ENCODE results near the gene C1orf50.

C1orf50 gene

DNA sequence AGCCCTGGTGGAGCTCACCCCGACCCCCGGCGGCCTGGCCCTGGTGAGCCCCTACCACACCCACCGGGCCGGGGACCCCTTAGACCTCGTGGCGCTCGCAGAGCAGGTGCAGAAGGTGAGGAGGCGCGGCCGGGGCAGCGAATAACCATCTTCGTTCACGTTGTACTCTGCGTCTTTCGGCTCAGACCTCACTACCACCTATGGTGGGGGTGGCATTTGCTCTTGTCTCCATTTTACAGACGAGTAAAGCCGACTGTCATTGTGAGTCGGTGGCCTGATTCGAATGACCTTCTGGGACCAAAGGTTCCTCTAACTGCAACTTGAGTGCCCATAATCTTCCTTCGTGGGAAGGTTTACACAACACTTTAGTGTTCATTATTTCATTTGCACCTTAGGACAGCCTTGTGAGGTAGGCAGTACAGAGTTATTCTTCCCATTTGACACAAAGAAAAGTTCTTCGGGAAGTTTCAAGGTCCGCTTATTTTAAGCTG, 506 bp downstream of the C1orf50 start:
- Histone ChIP-seq H3K9me3 (replicated peaks; ENCODE audit: low read length) (no peaks in the 10 kb centered on the region), H3K9ac (ENCODE audit: low read depth, low read length) (peak overlapping the region; percentile 92), H3K27me3 (ENCODE audit: control insufficient read depth, insufficient read depth, low read length) (no peaks in the 10 kb centered on the region), H3K4me2 (ENCODE audit: low read length) (peak overlapping the region; percentile 80), H3K4me1 (ENCODE audit: control insufficient read depth, insufficient read depth, low read length) (peaks cover 19% of the 10 kb centered on the region), H3K36me3 (ENCODE audit: insufficient read depth, low read length) (peaks cover under 1% of the 10 kb centered on the region), H3K4me3 (ENCODE audit: low read length) (peak overlapping the region; percentile 86)

DNA sequence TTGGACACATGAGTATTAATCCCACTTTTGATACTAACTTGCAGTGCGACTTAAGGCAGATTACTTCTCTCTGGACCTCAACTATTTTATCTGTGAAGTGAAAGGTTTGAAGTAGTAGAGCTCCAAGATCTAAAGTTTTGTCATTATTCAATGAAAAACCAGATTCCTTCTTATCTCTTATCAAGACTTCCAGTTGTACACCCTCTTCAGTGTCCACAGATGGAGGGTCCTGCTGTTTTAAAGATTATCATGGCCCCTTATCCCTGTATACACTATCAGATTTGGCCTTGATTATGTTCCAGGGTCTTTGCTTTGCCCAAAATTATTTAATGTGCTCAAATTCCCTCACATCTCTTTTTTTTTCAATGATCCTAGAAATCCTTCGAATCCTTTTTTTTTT, 1.1 kb downstream of the C1orf50 start:
- H3K4me2 ChIP-seq (ENCODE audit: low read length): peak overlapping the region; percentile 80
- peak overlapping the region; percentile 92 for H3K9ac ChIP-seq (ENCODE audit: low read depth, low read length)
- H3K4me3 ChIP-seq (ENCODE audit: low read length): peak overlapping the region; percentile 86
- peaks cover 19% of the 10 kb centered on the region for H3K4me1 ChIP-seq (ENCODE audit: control insufficient read depth, insufficient read depth, low read length)
- no peaks in the 10 kb centered on the region for H3K9me3 ChIP-seq (replicated peaks; ENCODE audit: low read length)
- H3K27me3 ChIP-seq (ENCODE audit: control insufficient read depth, insufficient read depth, low read length): no peaks in the 10 kb centered on the region
- peaks cover under 1% of the 10 kb centered on the region for H3K36me3 ChIP-seq (ENCODE audit: insufficient read depth, low read length)

- H3K4me2 ChIP-seq (ENCODE audit: low read length): no peak overlapping the region
- no peaks in the 10 kb centered on the region for H3K9me3 ChIP-seq (replicated peaks; ENCODE audit: low read length)
- peaks cover 11% of the 10 kb centered on the region for H3K4me1 ChIP-seq (ENCODE audit: control insufficient read depth, insufficient read depth, low read length)
- no peaks in the 10 kb centered on the region for H3K27me3 ChIP-seq (ENCODE audit: control insufficient read depth, insufficient read depth, low read length)
- peaks cover 9% of the 10 kb centered on the region for H3K36me3 ChIP-seq (ENCODE audit: insufficient read depth, low read length)
- H3K9ac ChIP-seq (ENCODE audit: low read depth, low read length): no peak overlapping the region
- H3K4me3 ChIP-seq (ENCODE audit: low read length): no peak overlapping the region
Observed at GRCh38 chr1:42769811-42770210, 2.8 kb downstream of the C1orf50 start.

- Histone ChIP-seq H3K9ac (ENCODE audit: low read depth, low read length) (no peak overlapping the region), H3K9me3 (replicated peaks; ENCODE audit: low read length) (no peaks in the 10 kb centered on the region), H3K36me3 (ENCODE audit: insufficient read depth, low read length) (peaks cover 34% of the 10 kb centered on the region), H3K4me2 (ENCODE audit: low read length) (no peak overlapping the region), H3K27me3 (ENCODE audit: control insufficient read depth, insufficient read depth, low read length) (no peaks in the 10 kb centered on the region), H3K4me1 (ENCODE audit: control insufficient read depth, insufficient read depth, low read length) (peaks cover under 1% of the 10 kb centered on the region), H3K4me3 (ENCODE audit: low read length) (no peak overlapping the region)
Observed at GRCh38 chr1:42773420-42773819, 6.4 kb downstream of the C1orf50 start.

GRCh38 chr1:42774928-42775526, 8.0 kb downstream of the C1orf50 start:
- Histone ChIP-seq H3K4me1 (ENCODE audit: control insufficient read depth, insufficient read depth, low read length) (no peaks in the 10 kb centered on the region), H3K4me3 (ENCODE audit: low read length) (no peak overlapping the region), H3K27me3 (ENCODE audit: control insufficient read depth, insufficient read depth, low read length) (no peaks in the 10 kb centered on the region), H3K4me2 (ENCODE audit: low read length) (no peak overlapping the region), H3K9me3 (replicated peaks; ENCODE audit: low read length) (no peaks in the 10 kb centered on the region), H3K36me3 (ENCODE audit: insufficient read depth, low read length) (peaks cover 44% of the 10 kb centered on the region), H3K9ac (ENCODE audit: low read depth, low read length) (no peak overlapping the region)

DNA sequence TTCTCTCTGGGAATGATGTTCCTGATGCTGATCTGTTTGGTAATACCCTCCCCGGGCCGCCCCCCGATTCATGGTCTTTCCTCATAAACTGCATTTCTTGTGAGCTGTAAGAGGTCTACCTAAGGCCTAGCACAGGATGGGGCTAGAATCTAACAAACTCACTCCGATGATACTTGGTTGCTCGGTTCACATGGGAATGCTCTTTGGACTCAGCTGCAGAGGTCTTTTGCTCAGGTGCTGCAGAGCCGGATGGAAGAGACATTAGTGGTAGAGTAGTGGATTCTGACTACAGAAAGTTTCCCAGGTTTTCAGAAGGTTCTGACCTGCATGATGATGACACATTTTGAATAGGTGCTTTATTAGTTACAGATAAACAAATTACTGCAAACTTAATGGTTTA, 9.5 kb downstream of the C1orf50 start:
- Histone ChIP-seq H3K9ac (ENCODE audit: low read depth, low read length) (no peak overlapping the region), H3K4me2 (ENCODE audit: low read length) (no peak overlapping the region), H3K4me1 (ENCODE audit: control insufficient read depth, insufficient read depth, low read length) (no peaks in the 10 kb centered on the region), H3K4me3 (ENCODE audit: low read length) (no peak overlapping the region), H3K9me3 (replicated peaks; ENCODE audit: low read length) (no peaks in the 10 kb centered on the region), H3K36me3 (ENCODE audit: insufficient read depth, low read length) (peaks cover 55% of the 10 kb centered on the region), H3K27me3 (ENCODE audit: control insufficient read depth, insufficient read depth, low read length) (no peaks in the 10 kb centered on the region)

GRCh38 chr1:42777852-42778251, 10.8 kb downstream of the C1orf50 start:
- peaks cover 64% of the 10 kb centered on the region for H3K36me3 ChIP-seq (ENCODE audit: insufficient read depth, low read length)
- no peak overlapping the region for H3K4me2 ChIP-seq (ENCODE audit: low read length)

GRCh38 chr1:42779725-42780124, 12.7 kb downstream of the C1orf50 start:
- Histone ChIP-seq H3K36me3 (ENCODE audit: insufficient read depth, low read length) (peaks cover 56% of the 10 kb centered on the region), H3K27me3 (ENCODE audit: control insufficient read depth, insufficient read depth, low read length) (no peaks in the 10 kb centered on the region), H3K4me3 (ENCODE audit: low read length) (no peak overlapping the region), H3K4me2 (ENCODE audit: low read length) (no peak overlapping the region), H3K4me1 (ENCODE audit: control insufficient read depth, insufficient read depth, low read length) (no peaks in the 10 kb centered on the region), H3K9me3 (replicated peaks; ENCODE audit: low read length) (no peaks in the 10 kb centered on the region), H3K9ac (ENCODE audit: low read depth, low read length) (no peak overlapping the region)

More at GRCh38 chr1:42777852-42778251, 10.8 kb downstream of the C1orf50 start:
- H3K27me3 ChIP-seq (ENCODE audit: control insufficient read depth, insufficient read depth, low read length): no peaks in the 10 kb centered on the region
- H3K4me3 ChIP-seq (ENCODE audit: low read length): no peak overlapping the region
- H3K9ac ChIP-seq (ENCODE audit: low read depth, low read length): no peak overlapping the region
- no peaks in the 10 kb centered on the region for H3K4me1 ChIP-seq (ENCODE audit: control insufficient read depth, insufficient read depth, low read length)
- H3K9me3 ChIP-seq (replicated peaks; ENCODE audit: low read length): no peaks in the 10 kb centered on the region

DNA sequence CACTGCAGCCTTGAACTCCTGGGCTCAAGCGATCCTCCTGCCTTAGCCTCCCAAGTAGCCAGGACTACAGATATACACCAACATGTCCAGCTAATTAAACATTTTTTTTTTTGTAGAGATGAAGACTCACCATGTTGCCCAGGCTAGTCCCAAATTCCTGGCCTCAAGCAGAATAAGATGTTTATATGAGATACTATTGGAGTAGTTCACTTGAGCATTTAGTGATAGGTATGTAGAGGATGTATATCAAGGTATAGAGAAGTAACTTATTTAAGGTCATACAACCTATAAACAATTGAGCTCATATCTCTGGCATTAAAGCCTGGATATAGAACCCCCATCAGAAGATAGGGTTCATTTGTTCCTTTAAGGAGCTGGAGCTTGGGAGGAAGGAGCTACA, 13.1 kb downstream of the C1orf50 start:
- peaks cover 52% of the 10 kb centered on the region for H3K36me3 ChIP-seq (ENCODE audit: insufficient read depth, low read length)

DNA sequence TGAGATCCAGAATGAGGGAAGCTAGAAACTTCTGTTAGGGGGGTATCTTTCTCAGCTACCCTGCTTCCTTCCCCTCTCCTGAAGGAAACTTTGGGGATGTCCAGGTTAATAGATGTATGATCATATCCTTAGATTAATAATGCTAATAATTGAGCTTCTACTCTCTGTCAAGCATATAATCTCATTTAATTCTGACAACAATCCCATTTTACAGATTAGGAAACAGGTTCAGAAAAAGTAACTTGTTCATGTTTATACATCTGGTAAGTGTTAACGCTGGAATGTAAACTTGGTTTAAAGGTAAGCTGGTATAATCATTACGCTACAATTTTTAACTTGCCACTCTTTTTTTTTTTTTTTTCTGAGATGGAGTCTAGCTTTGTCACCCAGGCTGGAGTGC, 16.0 kb downstream of the C1orf50 start:
- H3K36me3 ChIP-seq (ENCODE audit: insufficient read depth, low read length): peaks cover 34% of the 10 kb centered on the region
- no peak overlapping the region for H3K9ac ChIP-seq (ENCODE audit: low read depth, low read length)
- peaks cover 9% of the 10 kb centered on the region for H3K4me1 ChIP-seq (ENCODE audit: control insufficient read depth, insufficient read depth, low read length)
- H3K27me3 ChIP-seq (ENCODE audit: control insufficient read depth, insufficient read depth, low read length): no peaks in the 10 kb centered on the region
- no peaks in the 10 kb centered on the region for H3K9me3 ChIP-seq (replicated peaks; ENCODE audit: low read length)
- H3K4me3 ChIP-seq (ENCODE audit: low read length): no peak overlapping the region
- H3K4me2 ChIP-seq (ENCODE audit: low read length): no peak overlapping the region

More for the DNA sequence above, 13.1 kb downstream of the C1orf50 start:
- no peaks in the 10 kb centered on the region for H3K27me3 ChIP-seq (ENCODE audit: control insufficient read depth, insufficient read depth, low read length)
- H3K4me1 ChIP-seq (ENCODE audit: control insufficient read depth, insufficient read depth, low read length): peaks cover 4% of the 10 kb centered on the region
- H3K4me2 ChIP-seq (ENCODE audit: low read length): no peak overlapping the region
- H3K4me3 ChIP-seq (ENCODE audit: low read length): no peak overlapping the region
- H3K9me3 ChIP-seq (replicated peaks; ENCODE audit: low read length): no peaks in the 10 kb centered on the region
- no peak overlapping the region for H3K9ac ChIP-seq (ENCODE audit: low read depth, low read length)

- no peaks in the 10 kb centered on the region for H3K27me3 ChIP-seq (ENCODE audit: control insufficient read depth, insufficient read depth, low read length)
- no peaks in the 10 kb centered on the region for H3K9me3 ChIP-seq (replicated peaks; ENCODE audit: low read length)
- H3K4me2 ChIP-seq (ENCODE audit: low read length): peak overlapping the region; percentile 84
- no peak overlapping the region for H3K4me3 ChIP-seq (ENCODE audit: low read length)
- peaks cover 23% of the 10 kb centered on the region for H3K36me3 ChIP-seq (ENCODE audit: insufficient read depth, low read length)
- peaks cover 9% of the 10 kb centered on the region for H3K4me1 ChIP-seq (ENCODE audit: control insufficient read depth, insufficient read depth, low read length)
- H3K9ac ChIP-seq (ENCODE audit: low read depth, low read length): no peak overlapping the region
Observed at GRCh38 chr1:42784547-42784945, 17.5 kb downstream of the C1orf50 start.
